Superior temporal gyrus (tissue), 1 donor: ENCODE data around the gene SPTLC3.
"Not testable (repeated sequence)": the region's sequence is repeated elsewhere in the genome, so short reads cannot be mapped to it uniquely, and the experiment has no call there.

Experiments
- DNase-seq: peaks from one replicate; pipeline ENCODE4 v3.0.0-alpha.2; 2016; ENCODE audit errors: extremely low spot score

Gene SPTLC3

DNA sequence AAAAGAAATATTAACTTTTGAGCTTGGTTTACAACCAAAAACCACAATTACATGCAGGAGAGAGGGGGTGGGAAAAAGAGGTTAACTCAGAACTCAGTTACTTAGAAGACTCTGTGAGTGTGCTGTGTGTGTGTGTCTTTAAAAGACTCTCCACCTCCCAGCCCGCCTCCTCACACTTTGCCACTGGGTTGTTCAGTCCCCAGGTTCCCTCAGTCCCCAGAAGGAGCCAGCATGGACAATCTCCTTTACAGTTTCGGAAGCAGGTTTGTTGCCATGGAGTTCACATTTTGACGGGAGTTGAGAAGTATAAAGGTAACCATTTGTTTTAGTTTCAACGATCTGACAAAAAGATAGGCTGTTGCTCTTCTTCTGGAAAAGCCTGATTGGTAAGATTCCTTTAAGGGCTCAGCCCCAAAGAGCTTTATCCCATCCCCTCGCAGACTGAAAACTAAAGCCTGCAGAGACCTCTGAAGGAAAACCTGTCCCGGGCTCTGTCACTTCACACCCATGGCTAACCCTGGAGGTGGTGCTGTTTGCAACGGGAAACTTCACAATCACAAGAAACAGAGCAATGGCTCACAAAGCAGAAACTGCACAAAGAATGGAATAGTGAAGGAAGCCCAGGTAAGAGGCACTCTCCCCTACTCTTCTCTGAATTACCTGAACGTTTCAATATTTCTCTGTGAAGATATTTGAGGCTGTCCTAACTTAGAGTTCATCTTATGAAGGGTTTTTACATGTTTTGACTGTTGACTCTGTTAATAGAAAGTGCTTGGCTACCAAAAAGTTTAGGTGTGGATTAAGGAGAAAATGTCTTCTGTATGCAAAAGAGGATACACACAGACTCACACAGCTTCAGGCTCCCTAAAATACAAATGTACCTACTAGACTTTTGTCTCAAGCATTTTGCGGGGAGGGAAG, at the start of gene SPTLC3:
TSS of gene SPTLC3 (plus strand) at position 212 of the 921 bp plus-strand sequence. CDS start at position 508, 296 bp downstream.
- DNase-seq, result peak; percentile 18

DNA sequence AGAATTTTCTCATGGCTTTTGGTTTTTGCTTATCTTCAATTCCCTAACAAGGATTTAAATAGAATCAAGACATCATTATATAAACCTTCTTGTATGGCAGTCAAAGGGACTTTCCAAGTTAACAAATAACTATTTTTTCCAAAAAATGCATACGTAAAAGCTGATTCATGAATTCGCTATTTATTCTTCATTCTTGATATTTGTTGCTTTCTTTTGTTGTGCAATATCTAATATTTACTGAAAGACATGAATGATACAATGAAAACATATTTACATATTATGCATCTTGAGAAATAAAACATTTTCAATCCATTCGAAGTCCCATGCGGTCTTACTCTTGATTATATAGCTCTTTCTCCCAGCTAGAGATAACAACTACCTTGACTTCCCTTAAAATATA, 47.0 kb upstream of the SPTLC3 start:
- no peak for DNase-seq

DNA sequence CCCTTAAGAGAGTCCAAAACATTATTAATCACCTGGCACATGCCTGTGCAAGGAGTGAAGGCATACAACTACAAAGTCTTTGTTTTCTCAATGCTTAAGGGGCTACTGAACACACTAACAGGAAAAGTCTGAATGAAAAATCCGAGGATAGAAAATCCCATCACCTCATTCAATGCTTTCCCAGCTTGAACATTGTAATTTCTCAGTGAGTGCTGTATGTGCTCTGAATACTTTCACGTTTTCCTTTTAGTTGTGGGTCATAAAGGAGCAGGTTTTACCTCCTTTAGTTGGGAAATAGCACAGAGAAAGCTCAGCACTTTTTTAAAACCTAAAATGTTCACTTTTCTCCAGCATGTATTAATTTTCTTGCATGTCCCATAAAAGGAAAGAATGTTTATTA, 45.9 kb upstream of the SPTLC3 start:
- no peak for DNase-seq

DNA sequence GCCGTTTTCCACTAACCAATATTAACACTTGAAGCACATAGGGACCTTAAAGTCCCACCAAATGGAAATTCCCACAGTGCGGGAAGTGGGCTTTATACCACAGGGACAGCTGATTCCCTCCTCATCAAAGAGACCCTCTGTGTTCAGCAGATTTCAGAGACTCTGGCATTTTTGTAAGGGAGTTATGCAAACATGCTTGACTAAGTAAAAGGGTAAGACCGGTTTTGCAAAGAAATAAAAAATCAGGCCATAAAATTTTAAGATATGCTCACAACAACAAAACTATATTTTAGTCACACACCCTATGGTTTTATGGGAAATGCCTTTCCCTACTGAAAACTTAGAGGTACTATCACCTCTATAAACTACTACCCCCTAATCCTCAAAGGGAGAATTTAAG, 45.4 kb upstream of the SPTLC3 start:
- DNase-seq, result no peak

DNA sequence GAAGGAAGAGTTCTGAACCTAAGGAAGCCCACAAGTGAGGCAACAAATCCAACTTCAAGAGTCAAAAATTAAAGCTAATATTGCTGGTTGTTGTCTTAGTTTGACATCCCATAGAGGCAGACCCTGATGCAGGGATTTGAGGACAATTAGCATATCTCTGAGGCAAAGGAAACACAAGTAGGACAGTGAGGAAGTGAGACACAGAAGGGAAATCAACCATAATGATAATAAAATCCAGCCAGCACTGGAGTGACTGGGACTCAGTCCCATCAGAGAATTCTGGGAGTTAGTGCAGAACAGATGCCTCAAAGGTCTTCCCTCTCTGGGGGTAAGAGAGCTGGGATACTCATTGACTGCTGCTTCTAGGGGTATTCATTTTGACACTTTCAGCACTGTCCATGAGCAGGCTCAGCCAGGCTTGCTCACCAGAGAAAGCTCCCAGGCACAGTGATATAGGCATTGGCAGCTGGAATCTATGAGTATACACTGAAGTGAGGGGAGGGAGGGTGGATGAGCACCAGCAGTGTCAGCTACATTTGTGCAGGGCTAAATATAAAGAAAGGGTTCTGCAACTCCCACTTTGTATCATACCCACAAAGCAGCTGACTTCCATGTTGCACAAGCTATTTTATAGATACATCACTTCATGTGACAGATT, 43.4 kb upstream of the SPTLC3 start:
- no peak for DNase-seq

DNA sequence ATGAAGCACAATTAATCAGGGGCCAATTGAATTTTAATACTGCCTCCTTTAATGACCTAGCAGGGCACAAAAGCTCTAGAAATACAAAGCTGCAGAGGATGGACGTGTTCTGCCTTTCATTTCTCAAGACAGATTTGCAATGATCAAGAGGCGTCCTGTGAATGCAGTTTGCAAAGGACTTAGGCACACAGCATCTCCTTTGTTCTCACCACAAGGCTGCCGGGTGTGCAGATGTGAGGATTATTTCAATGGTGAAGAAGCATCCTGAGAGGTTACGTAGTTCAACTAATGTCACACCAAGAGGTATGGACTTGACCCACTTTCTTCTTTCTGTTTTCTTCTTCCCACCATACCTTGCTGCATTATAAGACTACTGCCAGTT, 42.9 kb upstream of the SPTLC3 start:
- peak; percentile 51 for DNase-seq

DNA sequence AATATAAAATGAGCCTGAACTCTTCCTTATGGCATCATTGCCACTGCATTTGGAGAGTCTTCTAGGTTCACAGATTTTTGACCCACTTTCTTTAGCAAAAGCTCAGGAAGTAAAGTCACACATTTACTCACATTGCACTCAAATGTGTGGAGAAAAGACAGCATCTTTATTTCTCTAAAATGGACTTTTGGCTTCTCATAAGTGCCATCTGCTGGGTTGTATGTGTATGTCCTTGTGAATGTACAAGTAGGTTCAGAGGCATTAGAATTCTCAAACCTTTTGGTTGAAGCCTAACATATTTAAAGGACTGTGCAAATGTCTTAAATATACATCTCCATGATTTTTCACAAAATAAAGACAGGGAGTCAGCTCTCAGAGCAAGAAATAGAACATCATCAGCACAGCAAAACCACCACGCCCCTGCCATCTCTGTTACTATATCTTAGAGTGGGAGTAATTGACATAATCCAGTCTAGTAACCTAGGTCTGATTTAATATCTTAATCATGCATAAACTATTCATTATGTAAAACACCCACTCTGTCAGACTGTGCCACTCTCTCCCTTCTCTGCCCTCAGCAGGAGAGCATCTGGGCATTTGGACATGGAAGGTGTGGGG, 42.2 kb upstream of the SPTLC3 start:
- peak; percentile 78 for DNase-seq

DNA sequence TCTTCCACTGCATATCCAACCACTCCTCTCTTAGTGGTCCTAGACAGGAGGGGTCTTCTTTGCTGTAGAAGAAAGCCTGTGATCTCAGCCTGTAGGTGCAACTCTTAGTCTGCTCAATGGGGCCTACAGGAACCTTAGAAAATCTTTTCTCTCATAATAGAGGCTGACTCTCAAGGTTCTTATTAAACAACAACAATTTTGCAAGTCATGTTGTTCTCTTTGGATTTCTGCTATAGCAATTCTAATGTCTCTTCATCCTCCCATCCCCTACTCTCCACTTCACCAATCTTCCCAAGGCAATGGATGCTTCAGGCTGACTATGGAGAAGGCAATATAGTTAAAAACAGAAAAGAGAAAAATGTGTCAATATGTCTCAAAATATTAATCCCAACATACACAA, 40.8 kb upstream of the SPTLC3 start:
- no peak for DNase-seq

DNA sequence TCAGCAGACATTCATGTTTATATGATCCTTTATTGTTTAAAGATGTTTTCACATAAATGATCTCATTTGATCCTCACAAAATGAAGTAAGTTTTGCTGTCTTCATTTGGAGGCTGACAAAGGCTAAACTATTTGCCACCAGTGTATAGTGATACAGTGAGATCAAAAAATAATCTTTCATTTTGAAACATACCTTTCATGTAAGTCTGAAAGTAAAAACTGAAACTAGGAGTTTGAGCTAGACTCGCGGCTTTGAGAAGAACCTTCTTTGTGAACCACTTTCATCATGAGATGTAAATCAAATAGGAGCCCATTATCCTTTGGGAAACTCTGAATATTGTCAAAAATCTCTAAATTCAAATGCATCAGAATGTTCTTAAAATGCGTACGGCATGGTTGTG, 40.3 kb upstream of the SPTLC3 start:
- DNase-seq, result no peak

DNA sequence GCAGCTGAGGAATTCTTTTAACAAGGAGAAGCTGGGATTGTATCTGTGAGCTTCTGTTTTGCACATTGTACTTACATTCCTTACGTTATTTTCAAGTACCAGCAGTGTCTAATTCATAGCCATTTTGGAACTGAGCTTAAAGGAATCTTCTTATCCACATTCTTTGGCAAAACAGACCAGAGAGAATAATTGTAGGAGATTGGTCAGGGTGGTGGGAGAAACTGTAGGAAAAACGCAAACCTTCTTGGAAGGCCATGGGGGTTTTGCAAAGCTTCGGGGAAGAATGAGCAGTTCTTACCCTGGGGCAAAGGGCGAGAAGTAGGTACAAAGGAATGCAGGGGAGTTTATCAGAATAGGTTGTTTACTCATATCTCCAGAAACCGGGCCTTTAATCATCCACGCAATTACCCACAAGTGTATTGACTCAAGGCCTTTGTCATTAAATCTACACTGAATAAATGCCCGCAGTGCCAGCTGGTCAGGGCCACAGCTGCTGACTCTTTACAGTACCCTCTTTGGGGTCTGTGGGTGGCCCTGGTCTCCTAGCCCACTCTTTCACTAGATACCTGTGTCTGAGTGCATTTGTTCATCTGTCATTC, 39.6 kb upstream of the SPTLC3 start:
- no peak for DNase-seq

DNA sequence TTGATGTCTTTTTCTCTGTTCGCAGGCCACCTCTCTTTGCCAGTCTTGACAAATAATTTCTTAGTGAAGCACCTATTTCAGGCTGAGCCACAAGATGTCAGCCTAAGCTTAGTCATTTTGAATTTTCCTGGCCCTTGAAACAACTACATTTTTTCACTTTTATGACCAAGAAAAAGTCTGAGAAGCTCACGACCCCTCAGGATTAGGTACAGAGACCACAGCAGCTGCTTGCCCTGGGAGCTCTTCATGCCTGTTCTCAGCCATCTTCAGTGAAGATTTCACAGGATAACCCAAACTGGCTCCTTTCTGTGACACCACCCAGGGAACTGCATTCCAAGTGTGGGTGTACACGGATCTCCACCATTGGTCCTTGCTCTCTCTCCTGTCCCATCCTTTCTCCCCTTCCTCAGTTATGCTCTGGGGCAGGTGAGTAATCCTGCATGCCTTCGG, 38.4 kb upstream of the SPTLC3 start:
- peak; percentile 71 for DNase-seq

DNA sequence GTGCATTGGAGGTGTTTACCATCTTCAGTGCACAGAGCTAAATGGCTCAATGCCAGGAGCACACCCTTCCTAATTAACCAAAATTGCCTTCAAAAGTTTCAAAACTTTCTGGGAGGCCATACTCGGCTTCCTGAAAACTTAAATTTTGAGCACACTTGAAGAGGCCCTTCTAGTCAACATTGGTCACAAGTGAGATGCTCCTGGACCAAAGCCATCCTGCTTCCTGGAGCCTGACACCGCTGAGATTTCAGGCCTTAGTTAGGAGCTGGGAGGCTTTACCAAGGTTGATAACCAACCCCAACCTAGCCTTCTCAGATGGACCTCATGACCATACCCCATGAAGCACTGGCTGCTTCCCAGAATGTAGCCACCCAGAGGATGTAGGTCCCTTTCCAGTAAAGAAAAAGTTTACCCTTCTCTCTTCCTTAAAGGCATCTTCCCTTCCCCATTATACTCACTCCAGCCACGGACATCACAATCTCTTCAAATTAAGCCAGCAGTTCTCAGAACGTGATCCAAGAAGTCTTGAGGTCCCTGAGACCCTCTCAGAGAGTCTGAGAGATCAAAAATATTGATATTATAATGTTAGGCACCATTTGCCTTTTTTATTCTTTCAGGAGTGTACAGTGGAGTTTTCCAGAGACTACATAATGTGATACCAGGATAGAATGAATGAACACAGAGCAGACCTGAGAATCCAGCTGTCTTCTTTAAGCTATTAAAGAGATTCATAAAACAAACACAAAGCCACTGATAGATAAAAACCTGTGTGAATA, 32.8 kb upstream of the SPTLC3 start:
- DNase-seq, result no peak

DNA sequence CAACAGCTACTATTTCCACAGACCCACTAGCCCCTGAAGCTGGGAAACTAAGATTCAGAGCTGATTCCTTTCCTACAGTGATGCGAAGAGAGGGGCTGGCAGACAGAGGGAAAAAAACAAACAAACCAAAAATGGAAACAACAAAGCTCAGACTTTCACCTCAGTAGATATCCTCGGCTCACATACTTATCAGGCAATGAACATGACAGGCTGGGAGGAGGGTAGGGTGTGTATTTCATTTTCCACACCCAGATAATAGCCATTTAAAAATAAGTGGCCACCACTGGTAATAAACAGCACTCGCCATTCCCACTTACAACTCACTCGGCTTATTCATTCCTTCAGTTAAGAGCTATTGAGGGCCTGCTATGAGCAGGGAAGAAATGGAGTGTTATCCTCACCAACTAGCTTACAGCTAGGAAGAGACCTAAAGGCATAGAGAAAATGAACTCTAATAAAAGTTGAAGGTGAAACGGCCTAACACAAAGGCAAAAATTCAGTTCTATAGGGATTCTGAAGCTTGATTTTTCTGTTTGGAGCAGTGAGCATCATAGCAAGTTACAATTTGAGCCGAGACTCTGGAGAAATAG, 32.0 kb upstream of the SPTLC3 start:
- no peak for DNase-seq

DNA sequence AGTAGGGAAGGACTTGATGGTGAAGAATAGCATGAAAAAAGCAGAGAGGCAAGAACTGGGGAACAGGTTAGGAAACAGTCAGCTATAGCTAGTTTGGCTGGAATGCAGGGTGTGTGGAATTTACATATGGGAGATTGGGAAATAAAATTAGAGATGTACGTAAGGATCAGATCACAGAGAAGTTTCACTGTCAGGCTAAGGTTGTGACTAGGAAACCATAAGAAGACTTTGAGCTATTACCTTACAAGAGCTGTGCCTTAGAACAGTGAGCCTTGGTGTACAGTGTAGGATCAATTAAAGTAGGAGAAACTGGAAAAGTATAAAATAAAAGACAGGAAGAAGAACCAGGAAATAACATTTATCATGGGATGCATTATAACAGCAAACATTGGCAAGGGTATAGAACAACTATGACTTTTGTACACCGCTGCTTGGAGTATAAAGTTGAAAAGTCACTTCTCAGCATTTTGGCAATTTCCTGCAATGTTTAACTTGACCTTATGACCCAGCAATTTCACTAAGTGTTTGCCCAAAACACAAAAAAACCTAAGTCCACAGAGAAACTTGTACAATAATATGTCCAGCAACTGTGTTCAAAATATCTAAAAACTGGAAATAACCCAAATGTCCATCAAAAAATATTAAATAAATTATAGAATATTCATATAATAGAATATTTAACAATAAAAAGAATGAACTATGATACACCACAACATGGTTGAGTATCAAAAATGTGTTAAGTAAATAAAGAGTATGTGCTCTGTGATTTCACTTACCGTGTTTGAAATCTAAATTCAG, 31.2 kb upstream of the SPTLC3 start:
- no peak for DNase-seq

DNA sequence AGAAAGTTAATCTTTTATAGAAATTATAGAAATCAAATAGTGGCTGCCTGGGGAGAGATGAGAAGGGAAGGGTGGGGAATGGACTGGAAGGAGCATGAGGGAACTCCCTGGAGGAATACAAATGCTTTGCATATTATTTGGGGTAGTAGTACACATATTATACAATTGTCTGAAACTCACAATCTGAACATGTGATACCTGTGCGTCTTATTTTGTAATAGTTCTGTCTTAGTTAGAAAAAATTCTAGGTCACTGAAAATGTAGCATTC, 30.7 kb upstream of the SPTLC3 start:
- DNase-seq, result no peak

DNA sequence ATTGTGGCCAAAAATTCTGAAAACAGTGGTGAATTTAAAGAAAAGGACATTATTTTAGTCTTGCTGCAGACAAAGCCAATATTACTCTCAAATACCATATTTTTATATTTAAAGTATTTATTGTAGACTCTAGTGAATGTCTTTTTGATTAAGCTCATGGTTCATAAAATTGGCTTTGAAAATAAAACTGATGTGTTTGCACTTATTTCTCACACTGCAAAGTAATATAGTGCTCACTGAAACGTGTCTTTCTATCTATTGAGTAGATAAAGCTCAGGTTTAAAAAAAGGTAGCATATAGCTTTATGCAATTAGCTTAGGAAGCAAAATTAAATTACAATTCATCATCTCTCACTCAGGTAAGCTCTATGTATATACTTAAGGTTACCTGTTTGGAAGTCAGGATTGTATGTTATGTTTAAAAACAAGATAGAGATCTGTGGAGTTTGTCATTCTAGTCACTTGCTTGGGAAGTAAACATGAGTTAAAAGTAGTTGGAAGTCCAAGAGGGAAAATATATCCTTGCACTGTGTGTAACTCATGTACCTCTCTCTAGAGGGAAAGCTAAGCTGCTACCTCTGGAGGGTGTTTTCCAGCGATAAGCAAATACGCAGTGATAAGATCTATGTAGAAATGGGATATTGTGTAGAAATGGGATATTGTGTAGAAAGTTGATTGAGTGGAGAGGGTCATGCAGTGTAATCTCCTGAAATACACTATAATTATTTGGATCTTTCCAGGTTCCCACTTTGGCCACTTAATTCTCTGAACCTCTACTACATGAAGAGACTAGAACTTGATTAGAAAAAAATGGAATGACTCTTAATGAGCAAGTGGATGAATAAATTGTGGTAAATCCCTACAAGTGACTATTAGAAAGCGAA, 29.9 kb upstream of the SPTLC3 start:
- DNase-seq, result no peak

DNA sequence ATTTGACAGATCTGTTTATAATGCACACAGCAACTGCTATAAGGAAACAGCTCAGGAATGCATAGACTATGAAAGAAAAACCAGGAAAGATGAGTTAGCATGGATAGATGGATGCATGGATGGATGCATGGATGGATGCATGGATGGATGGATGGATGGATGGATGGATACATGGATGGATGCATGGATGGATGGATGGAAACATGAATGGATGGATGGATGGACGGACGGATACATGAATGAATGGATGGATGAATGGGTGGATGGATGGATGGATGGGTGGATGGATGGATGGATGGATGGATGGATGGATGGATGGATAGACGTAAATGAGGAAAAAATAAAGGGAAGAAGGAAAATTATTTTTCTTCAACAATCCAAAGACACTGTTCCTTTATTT, 29.1 kb upstream of the SPTLC3 start:
- DNase-seq, result not testable (repeated sequence)

DNA sequence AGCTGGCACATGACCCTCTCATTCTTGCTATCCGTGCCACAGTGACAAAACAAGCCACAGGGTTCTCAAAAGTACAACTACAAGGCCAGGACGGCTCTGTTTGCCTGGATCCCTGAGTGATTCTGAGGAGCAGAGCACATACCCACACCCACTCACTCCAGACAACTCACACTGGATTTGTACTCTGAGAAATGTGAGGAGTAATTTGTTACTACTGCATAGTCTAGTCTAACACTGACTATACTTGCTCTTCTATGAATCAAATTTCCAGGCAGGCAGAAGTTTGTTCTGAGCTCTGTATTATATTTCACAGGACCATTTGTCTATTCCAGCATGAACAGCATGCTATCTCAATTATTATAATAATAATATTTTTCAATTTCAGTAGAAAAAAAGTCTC, 26.7 kb upstream of the SPTLC3 start:
- no peak for DNase-seq

DNA sequence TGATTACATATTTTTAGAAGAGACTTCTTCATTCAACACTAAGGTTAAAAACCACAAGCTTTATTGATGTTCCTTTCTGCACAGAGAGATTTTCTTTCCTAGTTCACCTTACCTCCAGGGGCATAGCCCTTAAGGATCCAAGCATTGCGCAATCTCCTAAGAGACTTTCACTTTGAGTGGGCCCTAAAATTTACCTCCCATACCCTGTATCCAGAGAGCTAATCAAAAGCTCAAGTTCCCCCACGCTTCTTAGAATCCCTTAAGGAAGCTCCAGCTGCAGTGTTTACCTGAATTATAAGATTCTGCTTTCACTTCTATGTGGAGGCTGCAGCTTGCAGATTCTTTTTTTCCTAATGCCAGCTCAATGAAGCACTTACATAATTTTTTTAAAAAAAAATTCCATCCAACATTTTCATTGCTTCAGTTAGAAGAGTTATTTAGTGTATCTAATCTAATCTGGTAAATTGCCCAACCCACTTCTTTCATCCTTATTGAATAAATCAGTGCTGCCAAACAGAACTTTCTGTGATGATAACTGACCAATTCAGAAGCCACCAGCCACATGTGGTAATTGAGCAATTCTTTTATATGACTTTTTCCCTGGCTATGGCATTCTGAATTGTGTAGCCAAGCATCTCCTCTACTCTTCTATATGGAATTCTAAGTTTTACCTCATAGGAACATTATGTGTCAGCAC, 24.6 kb upstream of the SPTLC3 start:
- DNase-seq, result no peak
